RWPE1 (cell line): ENCODE results near the gene NFATC4.

Experiments
- CTCF ChIA-PET: fragments of 350-600 bp; sonication (Branson Sonifier 250); formaldehyde crosslinking; extraction: SDS; loops from one replicate; lab custom pipeline; 2021; lab: Yijun Ruan, JAX
- POLR2A ChIA-PET: fragments of 400-600 bp; formaldehyde crosslinking; extraction: SDS; loops from one replicate; lab custom pipeline; 2020; ENCODE audit warnings: antibody characterized with exemption; ENCODE audit not compliant: low non-redundant PET; lab: Yijun Ruan, JAX
- DNase-seq: peaks from one replicate; pipeline ENCODE4 v3.0.0; 2012; ENCODE audit warnings: low spot score
- H3K27ac ChIP-seq: fragments of 450-650 bp; 2 replicates; pipeline ENCODE4 v1.5.1; 2017
- TF ChIP-seq, protein P1 (sequence below): fragments of 450-650 bp; conservative IDR thresholded peaks from 2 replicates; pipeline ENCODE4 v1.5.1; 2017; ENCODE audit warnings: low read depth, mild to moderate bottlenecking

NFATC4 gene

DNA sequence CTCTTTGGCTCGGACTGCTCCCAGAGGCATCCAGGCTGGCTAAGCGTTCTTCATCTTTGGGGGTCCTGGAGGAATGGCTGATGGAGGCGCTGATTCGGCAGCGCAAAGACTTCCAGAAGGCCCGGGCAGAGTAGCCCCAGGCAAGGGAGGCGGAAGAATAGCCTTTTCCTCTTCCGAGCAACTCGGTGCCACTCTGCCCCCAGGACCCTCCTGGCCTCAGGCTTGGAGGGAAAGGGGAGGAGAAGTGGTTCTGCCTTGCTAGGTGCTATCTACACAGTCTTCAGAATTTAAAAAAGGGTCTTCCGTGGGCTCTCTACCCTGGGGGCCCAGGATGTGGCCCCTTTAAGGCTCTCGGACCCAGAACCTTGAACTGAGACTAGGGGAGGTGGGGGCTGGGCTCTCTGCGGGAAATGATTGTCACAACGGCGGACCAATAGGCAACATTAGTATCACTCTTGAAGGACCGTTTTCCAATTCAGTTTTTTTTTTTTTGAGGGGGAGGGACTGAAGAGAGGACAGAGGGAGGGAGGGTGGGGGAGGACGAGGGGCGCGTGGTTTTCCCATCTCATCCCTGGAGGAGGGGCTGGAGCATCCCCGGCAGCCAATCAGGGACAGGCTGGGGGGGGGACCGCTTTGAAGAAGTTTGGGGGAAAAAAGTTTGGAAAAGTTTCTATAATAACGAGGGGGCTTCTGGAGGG lies at the start of gene NFATC4:
Gene NFATC4, plus strand, starts transcription at position 671 of the 698 bp plus-strand sequence. CDS start 157 bp downstream, outside the sequence.
- DNase-seq, result no peak
- ChIA-PET CTCF (no interaction called here), POLR2A (no interaction called here)
- H3K27ac ChIP-seq, result no peak within 1 kb of the TSS; the same call in 1 of the 2 replicates
- TF ChIP-seq, protein P1, sequence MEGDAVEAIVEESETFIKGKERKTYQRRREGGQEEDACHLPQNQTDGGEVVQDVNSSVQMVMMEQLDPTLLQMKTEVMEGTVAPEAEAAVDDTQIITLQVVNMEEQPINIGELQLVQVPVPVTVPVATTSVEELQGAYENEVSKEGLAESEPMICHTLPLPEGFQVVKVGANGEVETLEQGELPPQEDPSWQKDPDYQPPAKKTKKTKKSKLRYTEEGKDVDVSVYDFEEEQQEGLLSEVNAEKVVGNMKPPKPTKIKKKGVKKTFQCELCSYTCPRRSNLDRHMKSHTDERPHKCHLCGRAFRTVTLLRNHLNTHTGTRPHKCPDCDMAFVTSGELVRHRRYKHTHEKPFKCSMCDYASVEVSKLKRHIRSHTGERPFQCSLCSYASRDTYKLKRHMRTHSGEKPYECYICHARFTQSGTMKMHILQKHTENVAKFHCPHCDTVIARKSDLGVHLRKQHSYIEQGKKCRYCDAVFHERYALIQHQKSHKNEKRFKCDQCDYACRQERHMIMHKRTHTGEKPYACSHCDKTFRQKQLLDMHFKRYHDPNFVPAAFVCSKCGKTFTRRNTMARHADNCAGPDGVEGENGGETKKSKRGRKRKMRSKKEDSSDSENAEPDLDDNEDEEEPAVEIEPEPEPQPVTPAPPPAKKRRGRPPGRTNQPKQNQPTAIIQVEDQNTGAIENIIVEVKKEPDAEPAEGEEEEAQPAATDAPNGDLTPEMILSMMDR, result no peak

DNA sequence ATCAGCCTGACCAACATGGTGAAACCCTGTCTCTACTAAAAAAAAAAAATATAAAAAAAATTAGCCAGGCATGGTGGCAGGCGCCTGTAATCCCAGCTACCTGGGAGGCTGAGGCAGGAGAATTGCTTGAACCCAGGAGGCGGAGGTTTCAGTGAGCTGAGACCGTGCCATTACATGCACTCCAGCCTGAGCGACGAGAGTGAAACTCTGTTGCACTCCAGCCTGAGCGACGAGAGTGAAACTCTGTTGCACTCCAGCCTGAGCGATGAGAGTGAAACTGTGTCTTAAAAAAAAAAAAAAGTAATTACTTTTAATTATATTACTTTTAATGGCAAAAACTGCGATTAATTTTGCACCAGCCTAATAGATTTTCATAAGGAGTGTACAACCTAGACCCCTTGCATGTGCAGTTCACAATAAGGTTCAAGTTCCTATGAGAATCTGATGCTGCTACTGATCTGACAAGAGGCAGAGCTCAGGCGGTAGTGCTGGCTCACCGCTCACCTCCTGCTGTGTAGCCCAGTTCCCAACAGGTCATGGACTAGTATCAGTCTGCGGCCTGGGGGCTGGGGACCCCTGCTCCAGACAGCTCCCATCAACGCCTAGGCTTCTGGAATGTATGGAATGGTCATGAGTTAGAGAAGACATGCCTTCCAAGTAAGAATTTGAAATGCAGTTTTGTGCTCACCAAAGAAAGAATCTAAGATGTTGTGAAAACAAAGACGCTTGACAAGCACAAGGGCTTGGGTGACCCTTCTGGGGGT lies 46.6 kb upstream of the NFATC4 start:
- CTCF ChIA-PET, result interaction anchor here (0.5 to 1.6 kb wide), 2 partner anchors 11 to 12 kb away, joined by 3 to 10 read pairs; no protein-coding TSS in a partner anchor

DNA sequence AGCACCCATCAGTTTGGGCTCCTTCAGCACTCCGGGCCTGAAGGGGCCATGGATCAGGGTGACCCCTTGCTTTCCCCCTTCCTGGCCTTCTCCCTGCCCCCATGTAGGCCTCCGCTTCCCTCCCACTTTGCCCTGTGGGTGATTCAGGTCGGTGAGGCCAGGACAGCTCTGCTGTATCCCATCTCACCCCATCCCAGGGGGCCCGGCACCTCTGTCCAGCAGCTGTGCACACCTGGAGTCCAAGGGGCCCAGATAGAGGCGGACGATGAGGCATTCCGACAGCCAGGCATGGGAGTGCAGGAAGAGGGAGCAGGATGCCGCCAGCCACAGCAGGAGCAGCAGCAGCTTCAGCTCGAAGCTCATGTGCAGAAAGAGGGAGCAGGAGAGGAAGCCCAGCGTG lies 45.3 kb upstream of the NFATC4 start:
- H3K27ac ChIP-seq, result no peak overlapping the region
- CTCF ChIA-PET, result interaction anchor here (1.0 to 1.6 kb wide), 2 partner anchors 11 to 12 kb away, joined by 3 to 10 read pairs; no protein-coding TSS in a partner anchor
- no peak for DNase-seq
- TF ChIP-seq, protein P1, result no peak
- POLR2A ChIA-PET, result no interaction called here

More for the DNA sequence above, 46.6 kb upstream of the NFATC4 start:
- POLR2A ChIA-PET, result no interaction called here
- TF ChIP-seq, protein P1, result no peak
- no peak for DNase-seq
- no peak overlapping the region for H3K27ac ChIP-seq

DNA sequence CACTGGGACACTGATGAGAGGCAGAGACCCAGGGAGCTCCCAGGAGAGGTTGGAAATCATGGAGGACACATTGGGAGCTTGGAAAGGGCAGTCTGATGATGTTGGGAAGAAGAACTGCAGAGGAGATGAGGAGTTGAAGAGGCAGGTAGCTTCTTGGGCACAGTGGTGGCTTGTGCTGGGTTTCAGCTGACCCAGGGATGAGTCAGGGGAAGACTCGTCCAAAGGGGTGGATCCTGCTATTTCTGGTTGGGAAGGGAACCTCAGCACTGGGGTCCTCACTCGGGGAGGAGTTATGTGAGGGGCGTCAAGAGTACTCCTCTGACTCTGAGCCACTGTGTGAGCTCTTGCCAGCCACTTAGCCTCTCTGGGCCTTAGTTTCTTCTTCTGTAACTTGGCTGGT lies 44.6 kb upstream of the NFATC4 start:
- no peak for DNase-seq
- TF ChIP-seq, protein P1, result no peak
- no peak overlapping the region for H3K27ac ChIP-seq
- ChIA-PET POLR2A (no interaction called here), CTCF (interaction anchor here (1.0 kb wide), 1 partner anchor 13 kb away, joined by 3 read pairs; no protein-coding TSS in a partner anchor)

DNA sequence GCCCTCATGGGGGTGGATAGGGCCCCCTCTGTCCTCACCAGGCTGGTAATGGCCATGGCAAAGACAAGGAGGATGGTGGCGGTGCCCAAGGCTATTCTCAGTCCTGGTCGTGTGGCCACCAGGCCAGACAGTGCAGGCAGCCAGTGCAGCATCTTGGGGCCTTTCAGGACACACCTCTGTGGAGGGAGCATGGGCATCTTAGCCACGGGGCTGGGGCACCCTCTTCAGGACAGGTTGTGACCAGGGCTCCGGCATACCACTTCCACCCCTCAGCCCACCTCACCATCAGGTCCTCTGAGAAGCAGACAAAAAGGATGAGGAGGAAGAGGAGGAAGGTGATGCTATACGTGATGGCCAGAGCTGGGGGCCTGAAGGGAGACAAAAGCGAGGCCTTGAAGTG lies 44.0 kb upstream of the NFATC4 start:
- no peak for DNase-seq
- H3K27ac ChIP-seq, result no peak overlapping the region
- CTCF ChIA-PET, result no interaction called here
- POLR2A ChIA-PET, result no interaction called here
- TF ChIP-seq, protein P1, result no peak

DNA sequence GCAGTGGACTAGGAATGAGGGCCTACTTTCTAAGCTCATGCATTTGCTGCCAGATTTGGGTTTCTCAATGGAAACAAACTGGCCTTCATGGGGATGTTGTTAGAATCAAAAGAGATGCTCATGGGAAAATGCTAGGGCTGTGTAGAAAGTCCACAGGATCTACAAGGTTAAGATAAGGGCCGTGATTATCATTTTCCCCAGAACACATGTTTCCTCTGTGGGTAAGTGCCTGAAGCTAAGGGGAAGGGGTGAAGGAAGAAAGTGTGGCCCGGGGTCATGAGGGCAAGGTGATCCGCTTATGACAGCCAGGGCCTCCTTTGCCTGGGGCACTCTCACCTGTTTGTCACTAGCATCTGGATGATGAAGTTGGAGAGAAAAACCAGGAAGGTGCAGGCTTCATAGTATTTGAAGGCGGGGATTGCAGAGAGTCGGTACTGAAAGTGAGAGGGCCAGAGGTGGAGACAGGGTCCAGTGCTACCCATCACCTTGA lies 42.9 kb upstream of the NFATC4 start:
- DNase-seq, result no peak
- CTCF ChIA-PET, result interaction anchor here (0.6 to 1.6 kb wide), 6 partner anchors 9 to 1257 kb away, joined by 3 to 11 read pairs (median 3); partner anchors contain the start of gene CIDEB
- POLR2A ChIA-PET, result no interaction called here
- TF ChIP-seq, protein P1, result no peak
- no peak overlapping the region for H3K27ac ChIP-seq
